Keratinocyte (primary cell): ENCODE measurements around the gene PLD4.

Experiments
- CTCF ChIP-seq, 3 experiments: IDR thresholded peaks in 1 of 3; conservative IDR thresholded peaks in 1 of 3; optimal IDR thresholded peaks in 1 of 3; 2 replicates in 2 of 3; 3 replicates in 1 of 3; pipeline versions ENCODE3 to v1.5.1; 2011; ENCODE audit warnings: low read length in 3 of 3, mild to moderate bottlenecking in 3 of 3, moderate library complexity in 2 of 3, control low read depth in 1 of 3, inconsistent platforms in 1 of 3; ENCODE audit not compliant: insufficient read depth in 2 of 3; ENCODE audit errors: extremely low read depth in 1 of 3
- EZH2 ChIP-seq: IDR thresholded peaks from one replicate; pipeline ENCODE4 v1.6.1; 2012; ENCODE audit warnings: inconsistent platforms, mild to moderate bottlenecking, low read length, moderate library complexity

GRCh38 chr14:104942586-104942985, 17.9 kb downstream of the PLD4 start:
- TF ChIP-seq CTCF (optimal IDR thresholded peaks at IDR 0.05 in 1 of 3, IDR thresholded peaks at IDR 0.05 in 1 of 3, conservative IDR thresholded peaks at IDR 0.05 in 1 of 3; ENCODE audit: extremely low read depth in 1 of 3, insufficient read depth in 2 of 3, low read length in 3 of 3) (no peak), EZH2 (no peak)
